CD8-positive, alpha-beta memory T cell (primary cell): Measurements from ENCODE around the gene TRMT112. TPM values are rescaled to one million over a fixed set of nuclear protein-coding genes. Genes with fewer than 3 reads are reported as not detected.

Experiments
- CTCF ChIA-PET: fragments of 350-600 bp; sonication (Branson Sonifier 250); formaldehyde crosslinking; loops from one replicate; lab custom pipeline; 2021; ENCODE audit warnings: antibody characterized with exemption; lab: Charles Lee
- POLR2A ChIA-PET: fragments of 350-600 bp; sonication (Branson Sonifier 250); formaldehyde crosslinking; loops from one replicate; lab custom pipeline; 2021; ENCODE audit warnings: antibody characterized with exemption; lab: Charles Lee
- DNase-seq, 5 donors: peaks; one replicate each; pipeline versions ENCODE4 v3.0.0 to v3.0.0-alpha.2; 2020 to 2022; ENCODE audit warnings: mixed read lengths in 1 of 5
- H3K27ac ChIP-seq: one replicate; pipeline ENCODE4 v1.7.0; 2013; ENCODE audit warnings: low read depth, mild to moderate bottlenecking, low read length, moderate library complexity
- H3K27me3 ChIP-seq: 2 replicates; pipeline ENCODE4 v1.7.0; 2013; ENCODE audit warnings: low read length, mild to moderate bottlenecking; ENCODE audit not compliant: insufficient read depth, poor library complexity, severe bottlenecking
- H3K36me3 ChIP-seq: 2 replicates; pipeline ENCODE4 v1.7.0; 2013; ENCODE audit warnings: mild to moderate bottlenecking, low read length, moderate library complexity; ENCODE audit not compliant: insufficient read depth
- H3K4me1 ChIP-seq: 2 replicates; pipeline ENCODE4 v1.7.0; 2013; ENCODE audit warnings: mild to moderate bottlenecking, low read length, moderate library complexity; ENCODE audit not compliant: insufficient read depth
- H3K4me3 ChIP-seq: 2 replicates; pipeline ENCODE4 v1.7.0; 2013; ENCODE audit warnings: mild to moderate bottlenecking, low read length
- H3K9me3 ChIP-seq: 2 replicates; pipeline ENCODE4 v1.7.0; 2013; ENCODE audit warnings: mild to moderate bottlenecking, low read length
- H3K27ac Mint-ChIP-seq, 8 donors: one replicate each; pipeline ENCODE4 v1.8.0; 2020 to 2021; ENCODE audit warnings: mixed read lengths in 8 of 8, mild to moderate bottlenecking in 6 of 8, inconsistent platforms in 3 of 8, moderate library complexity in 3 of 8
- H3K27me3 Mint-ChIP-seq, 2 donors: one replicate each; pipeline ENCODE4 v1.8.0; 2020 to 2021; ENCODE audit warnings: mixed read lengths in 2 of 2, mild to moderate bottlenecking in 1 of 2, moderate library complexity in 1 of 2
- H3K36me3 Mint-ChIP-seq, 3 donors: one replicate each; pipeline ENCODE4 v1.8.0; 2020 to 2021; ENCODE audit warnings: mixed read lengths in 3 of 3, inconsistent platforms in 1 of 3, mild to moderate bottlenecking in 1 of 3
- H3K4me1 Mint-ChIP-seq, 3 donors: one replicate each; pipeline ENCODE4 v1.8.0; 2020 to 2021; ENCODE audit warnings: mixed read lengths in 3 of 3, inconsistent platforms in 1 of 3, mild to moderate bottlenecking in 1 of 3
- H3K4me3 Mint-ChIP-seq, 7 donors: one replicate each; pipeline ENCODE4 v1.8.0; 2020 to 2021; ENCODE audit warnings: mixed read lengths in 7 of 7, mild to moderate bottlenecking in 6 of 7, moderate library complexity in 4 of 7, inconsistent platforms in 2 of 7
- H3K9me3 Mint-ChIP-seq, 5 donors: one replicate each; pipeline ENCODE4 v1.8.0; 2020 to 2022; ENCODE audit warnings: mixed read lengths in 5 of 5, mild to moderate bottlenecking in 3 of 5, moderate library complexity in 2 of 5, inconsistent platforms in 1 of 5
- polyA plus RNA-seq: library from polyadenylated mRNA; unstranded; fragments of 300-500 nt; fragmentation: Illumina TruSeq; gene quantifications from one replicate; pipeline ENCODE4 v1.2.3, GENCODE V29; 2021
- total RNA-seq, 2 experiments: library from RNA; stranded (reverse); gene quantifications; one replicate each; pipeline ENCODE4 v1.2.3, GENCODE V29; 2021

Gene TRMT112
- total and polyA plus RNA-seq, 3 experiments from 2014 or later = 327 to 467 (median 332) TPM

DNA sequence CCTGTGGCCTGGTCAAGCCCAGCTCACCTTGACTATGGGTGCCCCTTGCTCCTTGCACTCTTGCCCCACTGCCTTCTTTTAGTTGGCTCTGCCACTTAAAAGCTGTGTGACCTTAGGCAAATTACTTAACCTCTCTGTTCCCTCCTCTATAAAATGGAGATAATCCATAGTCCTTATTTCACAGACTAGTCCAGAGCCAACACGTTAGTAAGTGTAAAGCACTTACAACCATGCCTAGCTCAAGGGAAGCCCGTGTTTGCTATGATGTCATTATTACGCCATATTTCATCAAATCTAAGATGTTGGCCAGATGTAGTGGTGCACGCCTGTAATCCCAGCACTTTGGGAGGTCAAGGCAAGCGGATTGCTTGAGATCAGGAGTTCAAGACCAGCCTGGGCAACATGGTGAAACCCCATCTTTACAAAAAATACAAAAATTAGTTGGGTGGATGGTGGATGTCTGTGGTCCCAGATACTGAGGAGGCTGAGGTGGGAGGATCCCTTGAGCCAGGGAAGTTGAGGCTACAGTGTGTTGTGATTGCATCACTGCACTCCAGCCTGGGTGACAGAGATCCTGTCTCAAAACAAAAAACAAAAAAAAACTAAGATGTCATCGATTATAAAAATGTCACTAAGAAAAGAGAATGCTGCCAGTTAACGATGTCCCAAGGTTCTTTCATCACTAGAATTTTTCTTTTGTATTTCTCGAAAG lies 20.3 kb upstream of the TRMT112 start:
- peak overlapping the region; percentile 14 to 99 (median 74) for H3K27ac Mint-ChIP-seq
- H3K9me3 Mint-ChIP-seq = no peaks in the 10 kb centered on the region
- H3K27me3 ChIP-seq = no peaks in the 10 kb centered on the region
- ChIA-PET CTCF (interaction anchor here (0.5 to 6.7 kb wide), 2 partner anchors 20 to 1413 kb away, joined by 3 to 42 read pairs; partner anchors contain the start of genes PRDX5 and TRMT112), POLR2A (no interaction called here)
- no peaks in the 10 kb centered on the region for H3K9me3 ChIP-seq
- no peak for DNase-seq
- no peak overlapping the region for H3K4me3 ChIP-seq
- H3K36me3 Mint-ChIP-seq = peaks cover 0 to 32% (median 5%) of the 10 kb centered on the region in 3 donors
- H3K4me1 ChIP-seq = peaks cover 32% of the 10 kb centered on the region
- peaks cover 30 to 53% (median 33%) of the 10 kb centered on the region in 3 donors for H3K4me1 Mint-ChIP-seq
- H3K27ac ChIP-seq = no peak overlapping the region
- peak overlapping the region in 1 of 7 donors; percentile 37 for H3K4me3 Mint-ChIP-seq
- H3K27me3 Mint-ChIP-seq = no peaks in the 10 kb centered on the region
- H3K36me3 ChIP-seq = no peaks in the 10 kb centered on the region

DNA sequence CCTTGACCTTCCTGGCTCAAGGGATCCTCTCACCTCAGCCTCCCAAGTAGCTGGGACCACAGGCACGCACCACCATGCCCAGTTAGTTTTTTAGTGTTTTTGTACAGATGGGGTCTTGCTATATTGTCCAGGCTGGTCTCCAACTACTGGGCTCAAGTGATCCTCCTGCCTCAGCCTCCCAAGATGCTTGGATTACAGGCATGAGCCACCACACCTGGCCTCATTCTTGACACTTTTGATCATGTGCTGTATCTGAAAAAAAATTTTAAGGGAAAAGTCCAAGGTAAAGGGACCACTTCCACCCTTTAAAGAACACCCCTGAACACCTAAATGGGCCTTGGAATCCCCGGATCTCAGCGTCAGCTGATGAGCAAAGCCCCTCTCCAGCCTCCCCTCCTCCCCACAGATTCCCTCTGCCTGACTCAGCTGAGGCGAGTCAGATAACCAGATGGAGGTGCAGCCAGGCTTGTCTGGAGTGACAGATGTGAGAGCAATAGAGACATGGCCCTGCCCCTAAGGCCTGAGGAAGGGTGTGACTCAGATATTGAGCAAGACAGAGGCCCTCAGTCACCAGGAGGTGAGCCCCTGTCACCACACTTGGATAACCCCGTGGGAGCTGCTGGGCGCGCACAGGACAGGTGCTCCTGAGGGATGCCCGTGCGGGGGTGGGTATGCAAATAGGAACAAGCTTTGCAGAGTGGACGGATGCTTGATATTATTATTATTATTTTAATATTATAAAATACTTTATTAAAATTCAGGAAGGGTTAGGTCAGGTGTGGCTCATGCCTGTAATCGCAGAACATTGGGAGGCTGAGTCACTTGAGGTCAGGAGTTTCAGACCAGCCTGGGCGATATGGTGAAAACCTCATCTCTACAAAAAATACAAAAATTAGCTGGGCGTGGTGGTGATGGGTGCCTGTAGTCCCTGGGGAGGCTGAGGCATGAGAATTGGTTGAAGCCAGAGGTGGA lies 17.7 kb upstream of the TRMT112 start:
- no peaks in the 10 kb centered on the region for H3K9me3 Mint-ChIP-seq
- H3K36me3 Mint-ChIP-seq = peaks cover 0 to 22% (median 5%) of the 10 kb centered on the region in 3 donors
- no peaks in the 10 kb centered on the region for H3K27me3 Mint-ChIP-seq
- no peak for DNase-seq
- Histone ChIP-seq H3K4me1 (peaks cover 26% of the 10 kb centered on the region), H3K4me3 (no peak overlapping the region), H3K27ac (no peak overlapping the region), H3K36me3 (no peaks in the 10 kb centered on the region), H3K9me3 (no peaks in the 10 kb centered on the region), H3K27me3 (no peaks in the 10 kb centered on the region)
- ChIA-PET POLR2A (no interaction called here), CTCF (interaction anchor here (7.2 kb wide), 1 partner anchor 17 kb away, joined by 61 read pairs; the partner anchor contains the start of genes PRDX5 and TRMT112)
- H3K27ac Mint-ChIP-seq = no peak overlapping the region
- H3K4me1 Mint-ChIP-seq = peaks cover 26 to 38% (median 32%) of the 10 kb centered on the region in 3 donors
- H3K4me3 Mint-ChIP-seq = peak overlapping the region in 1 of 7 donors; percentile 16

DNA sequence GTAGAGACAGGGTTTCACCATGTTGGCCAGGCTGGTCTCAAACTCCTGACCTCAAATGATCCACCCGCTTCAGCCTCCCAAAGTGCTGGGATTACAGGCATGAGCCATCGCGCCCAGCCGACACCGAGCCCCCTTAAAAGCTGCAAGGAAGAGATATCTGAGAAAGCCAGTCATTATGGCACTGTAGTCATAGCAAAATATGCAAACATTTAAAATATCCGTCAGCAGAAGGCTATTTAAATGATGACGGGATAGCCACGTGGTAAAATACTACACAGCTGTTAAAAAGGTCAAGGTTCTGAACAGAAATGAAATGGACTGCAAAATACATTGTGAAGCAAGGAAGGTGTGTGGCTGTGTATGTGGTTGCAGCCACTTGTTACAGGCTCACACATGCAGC lies 16.2 kb upstream of the TRMT112 start:
- H3K4me1 Mint-ChIP-seq = peaks cover 15 to 26% (median 20%) of the 10 kb centered on the region in 3 donors
- peaks cover 12% of the 10 kb centered on the region for H3K4me1 ChIP-seq
- no peak overlapping the region for H3K4me3 ChIP-seq
- no peak for DNase-seq
- no peak overlapping the region for H3K27ac ChIP-seq
- peaks cover 0 to 20% (median 5%) of the 10 kb centered on the region in 3 donors for H3K36me3 Mint-ChIP-seq
- no peaks in the 10 kb centered on the region for H3K27me3 Mint-ChIP-seq
- no peaks in the 10 kb centered on the region for H3K36me3 ChIP-seq
- H3K9me3 ChIP-seq = no peaks in the 10 kb centered on the region
- H3K9me3 Mint-ChIP-seq = no peaks in the 10 kb centered on the region
- H3K27ac Mint-ChIP-seq = no peak overlapping the region
- H3K4me3 Mint-ChIP-seq = no peak overlapping the region
- H3K27me3 ChIP-seq = no peaks in the 10 kb centered on the region
- POLR2A ChIA-PET = interaction anchor here (0.7 to 1.4 kb wide), 2 partner anchors 16 to 24 kb away, joined by 4 to 8 read pairs; partner anchors contain the start of genes PRDX5 and TRMT112
- CTCF ChIA-PET = interaction anchor here (4.8 to 7.2 kb wide), 2 partner anchors 16 to 128 kb away, joined by 41 to 61 read pairs; partner anchors contain the start of genes FERMT3, PRDX5 and TRMT112

- no peaks in the 10 kb centered on the region for H3K9me3 Mint-ChIP-seq
- CTCF ChIA-PET = interaction anchor here (0.6 to 7.2 kb wide), 18 partner anchors 8 to 331 kb away, joined by 3 to 61 read pairs (median 6); partner anchors contain the start of genes CATSPERZ, CCDC88B, ESRRA and FERMT3
- peaks cover 12% of the 10 kb centered on the region for H3K4me1 ChIP-seq
- DNase-seq = peak; percentile 55 to 82 (median 60)
- H3K9me3 ChIP-seq = no peaks in the 10 kb centered on the region
- peak overlapping the region; percentile 38 for H3K27ac ChIP-seq
- H3K4me3 Mint-ChIP-seq = peak overlapping the region in 6 of 7 donors; percentile 14 to 70 (median 59)
- no peaks in the 10 kb centered on the region for H3K27me3 Mint-ChIP-seq
- H3K27me3 ChIP-seq = no peaks in the 10 kb centered on the region
- H3K4me3 ChIP-seq = no peak overlapping the region
- H3K36me3 ChIP-seq = no peaks in the 10 kb centered on the region
- peak overlapping the region; percentile 0 to 94 (median 71) for H3K27ac Mint-ChIP-seq
- POLR2A ChIA-PET = interaction anchor here (0.5 to 3.2 kb wide), 7 partner anchors 11 to 125 kb away, joined by 3 to 14 read pairs (median 5); partner anchors contain the start of genes ESRRA, FERMT3, PRDX5 and TRMT112
- H3K36me3 Mint-ChIP-seq = peaks cover 0 to 9% (median 0%) of the 10 kb centered on the region in 3 donors
- H3K4me1 Mint-ChIP-seq = peaks cover 7 to 13% (median 9%) of the 10 kb centered on the region in 3 donors
Observed at GRCh38 chr11:64331569-64332371, 14.4 kb upstream of the TRMT112 start.

DNA sequence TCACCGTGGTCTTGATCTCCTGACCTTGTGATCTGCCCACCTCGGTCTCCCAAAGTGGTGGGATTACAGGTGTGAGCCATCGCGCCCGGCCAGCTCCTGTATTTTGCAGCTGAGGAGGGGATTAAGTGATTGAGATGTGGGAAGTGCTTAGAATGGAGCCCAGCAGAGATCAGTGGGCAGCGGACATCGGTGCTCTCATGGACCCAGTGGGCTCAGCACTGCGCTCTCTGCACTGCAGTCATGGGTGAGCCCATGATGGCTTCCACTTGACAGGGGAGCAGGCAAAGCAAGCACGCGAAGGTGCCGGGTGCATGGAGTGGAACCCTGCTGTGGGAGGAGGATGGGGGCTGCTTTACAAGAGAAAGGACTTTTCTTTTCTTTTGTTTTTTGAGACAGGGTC lies 13.5 kb upstream of the TRMT112 start:
- Histone ChIP-seq H3K4me3 (no peak overlapping the region), H3K9me3 (no peaks in the 10 kb centered on the region), H3K4me1 (peaks cover 12% of the 10 kb centered on the region), H3K27me3 (no peaks in the 10 kb centered on the region), H3K36me3 (no peaks in the 10 kb centered on the region), H3K27ac (no peak overlapping the region)
- H3K27me3 Mint-ChIP-seq = no peaks in the 10 kb centered on the region
- no peak overlapping the region for H3K4me3 Mint-ChIP-seq
- no peaks in the 10 kb centered on the region for H3K9me3 Mint-ChIP-seq
- ChIA-PET CTCF (interaction anchor here (0.9 to 7.2 kb wide), 15 partner anchors 8 to 330 kb away, joined by 3 to 61 read pairs (median 7); partner anchors contain the start of genes CATSPERZ, ESRRA, FERMT3 and PRDX5), POLR2A (interaction anchor here (1.1 to 3.2 kb wide), 3 partner anchors 12 to 26 kb away, joined by 3 to 14 read pairs (median 5); partner anchors contain the start of genes ESRRA, PRDX5 and TRMT112)
- peaks cover 7 to 10% (median 9%) of the 10 kb centered on the region in 3 donors for H3K4me1 Mint-ChIP-seq
- H3K27ac Mint-ChIP-seq = peak overlapping the region in 1 of 8 donors; percentile 94
- no peak for DNase-seq
- peaks cover 0 to 6% (median 0%) of the 10 kb centered on the region in 3 donors for H3K36me3 Mint-ChIP-seq

DNA sequence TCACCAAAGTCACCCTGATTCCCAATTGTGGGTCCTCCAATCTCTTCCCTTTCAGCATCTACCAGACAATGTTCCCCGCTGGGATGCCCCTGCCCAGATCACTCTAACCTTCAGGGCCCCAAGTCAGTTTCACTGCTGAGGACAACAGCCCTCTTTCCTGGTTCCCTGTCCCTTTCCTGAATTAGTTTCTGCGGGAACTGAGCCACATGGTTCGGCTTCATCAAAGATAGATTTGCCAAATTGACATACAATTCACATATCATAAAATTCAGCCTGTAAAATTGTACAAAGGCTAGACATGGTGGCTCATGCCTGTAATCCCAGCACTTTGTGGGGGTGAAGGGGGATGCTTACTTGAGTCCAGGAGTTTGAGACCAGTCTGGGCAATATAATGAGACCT lies 10.6 kb upstream of the TRMT112 start:
- Histone ChIP-seq H3K4me3 (no peak overlapping the region), H3K9me3 (no peaks in the 10 kb centered on the region), H3K36me3 (no peaks in the 10 kb centered on the region), H3K27me3 (no peaks in the 10 kb centered on the region), H3K4me1 (peaks cover 12% of the 10 kb centered on the region), H3K27ac (no peak overlapping the region)
- Mint-ChIP-seq H3K9me3 (no peaks in the 10 kb centered on the region), H3K36me3 (peaks cover 0 to 3% (median 0%) of the 10 kb centered on the region in 3 donors), H3K27ac (no peak overlapping the region), H3K4me1 (peaks cover 7 to 10% (median 9%) of the 10 kb centered on the region in 3 donors), H3K4me3 (no peak overlapping the region), H3K27me3 (no peaks in the 10 kb centered on the region)
- no peak for DNase-seq
- CTCF ChIA-PET = interaction anchor here (1.1 kb wide), 1 partner anchor 10 kb away, joined by 5 read pairs; the partner anchor contains the start of gene PRDX5
- POLR2A ChIA-PET = no interaction called here
